PC-3 (cell line): ENCODE data around the gene LGALS9B. TPM values are rescaled to one million over a fixed set of nuclear protein-coding genes. Genes with fewer than 3 reads are reported as not detected.
"Not testable (repeated sequence)": the region's sequence is repeated elsewhere in the genome, so short reads cannot be mapped to it uniquely, and the experiment has no call there.

Experiments
- ATAC-seq: fragments of 200-7000 bp; cut with Tn5 transposase; 2 replicates; pipeline ENCODE4 v1.9.1; 2020; ENCODE audit warnings: mild to moderate bottlenecking, moderate library complexity
- BruUV-seq: library from RNA; stranded (reverse); fragments of 400-500 nt; replicated peaks from 2 replicates; lab custom pipeline; 2021; lab: Mats Ljungman, UMichigan
- CTCF ChIA-PET: fragments of 300-600 bp; sonication (Branson Sonifier 250); formaldehyde crosslinking; loops from one replicate; lab custom pipeline; 2022; ENCODE audit warnings: antibody characterized with exemption; lab: Charles Lee
- POLR2A ChIA-PET: fragments of 300-600 bp; sonication (Branson Sonifier 250); formaldehyde crosslinking; loops from one replicate; lab custom pipeline; 2022; ENCODE audit warnings: antibody characterized with exemption; ENCODE audit not compliant: unreplicated experiment; lab: Charles Lee
- DNase-seq: peaks from one replicate; pipeline ENCODE4 v3.0.0-alpha.2; 2015
- H2AFZ ChIP-seq: fragments of 300-600 bp; sonication (generic); 2 replicates; pipeline ENCODE4 v1.6.0; 2016; ENCODE audit warnings: antibody characterized with exemption, low read length
- H3F3A ChIP-seq: fragments of 300-600 bp; sonication (generic); one replicate; pipeline ENCODE4 v1.6.0; 2017; ENCODE audit warnings: antibody characterized with exemption, low read length, control low read depth, mild to moderate bottlenecking; ENCODE audit not compliant: unreplicated experiment
- H3K27ac ChIP-seq: fragments of 300-600 bp; sonication (generic); 2 replicates; pipeline ENCODE4 v1.5.1; 2016; ENCODE audit warnings: mild to moderate bottlenecking, low read length
- H3K27me3 ChIP-seq: fragments of 300-600 bp; sonication (generic); 2 replicates; pipeline ENCODE4 v1.6.1; 2016; ENCODE audit warnings: low read length, mixed read lengths
- H3K36me3 ChIP-seq: fragments of 300-600 bp; sonication (generic); 2 replicates; pipeline ENCODE4 v1.6.1; 2016; ENCODE audit warnings: low read depth, mixed run types, low read length, mixed read lengths
- H3K4me1 ChIP-seq: fragments of 300-600 bp; sonication (generic); 2 replicates; pipeline ENCODE4 v1.5.1; 2016; ENCODE audit warnings: low read length; ENCODE audit not compliant: insufficient read depth
- H3K4me2 ChIP-seq: fragments of 300-600 bp; sonication (generic); 2 replicates; pipeline ENCODE4 v1.6.0; 2016; ENCODE audit warnings: low read length
- H3K4me3 ChIP-seq: fragments of 300-600 bp; sonication (generic); 2 replicates; pipeline ENCODE4 v1.5.1; 2016; ENCODE audit warnings: mild to moderate bottlenecking, low read length, mixed read lengths
- H3K79me2 ChIP-seq: fragments of 300-600 bp; sonication (generic); 2 replicates; pipeline ENCODE4 v1.6.1; 2017; ENCODE audit warnings: low read length, mixed read lengths
- H3K9ac ChIP-seq: fragments of 300-600 bp; sonication (generic); 2 replicates; pipeline ENCODE4 v1.6.0; 2016; ENCODE audit warnings: mild to moderate bottlenecking, low read length
- H3K9me2 ChIP-seq: fragments of 300-600 bp; sonication (generic); replicated peaks from 2 replicates; pipeline ENCODE4 v1.6.1; 2016; ENCODE audit warnings: mixed run types, low read length, mixed read lengths
- H3K9me3 ChIP-seq: fragments of 300-600 bp; sonication (generic); 2 replicates; pipeline ENCODE4 v1.6.1; 2016; ENCODE audit warnings: low read length, mixed read lengths
- H4K20me1 ChIP-seq: fragments of 300-600 bp; sonication (generic); 2 replicates; pipeline ENCODE4 v1.6.1; 2016; ENCODE audit warnings: low read length, mixed read lengths
- intact Hi-C: fragments of 100-400 bp; cut with micrococcal nuclease; formaldehyde crosslinking; loops from 2 replicates; pipeline ENCODE4 v1.9.0; 2023
- total RNA-seq: library from RNA; depleted of rRNA; stranded (reverse); fragments of >200 nt; gene quantifications from 2 replicates; pipeline ENCODE4 v1.2.3, GENCODE V29; 2014

Gene LGALS9B
- total RNA-seq, 1 experiment from 2014 or later: not detected

DNA sequence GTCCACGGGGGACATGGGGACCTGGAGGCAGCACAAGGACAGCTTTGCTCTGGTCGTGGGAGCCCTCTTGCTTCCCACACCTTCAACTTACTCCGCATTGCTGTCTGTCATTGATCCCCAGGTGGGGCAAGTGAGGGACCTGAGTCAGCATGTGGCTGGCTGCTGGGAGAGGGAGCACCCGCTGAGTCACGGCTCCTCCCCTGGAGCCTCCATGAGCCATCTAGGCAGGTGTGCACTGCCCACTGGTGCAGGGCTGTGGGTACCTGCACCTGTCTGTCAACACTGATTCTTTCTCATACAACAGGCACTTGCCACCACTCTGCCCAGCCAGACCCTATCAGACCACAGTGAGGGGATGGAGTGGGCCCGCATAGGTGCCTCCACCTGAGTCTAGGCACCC, 24.8 kb upstream of the LGALS9B start:
- H3K79me2 ChIP-seq, CTCF ChIA-PET, BruUV-seq, H3F3A ChIP-seq, POLR2A ChIA-PET, H3K9me2 ChIP-seq, H3K9ac ChIP-seq, H3K4me3 ChIP-seq, H2AFZ ChIP-seq, H3K27me3 ChIP-seq, H3K4me2 ChIP-seq, H3K27ac ChIP-seq, H3K4me1 ChIP-seq, H3K36me3 ChIP-seq, H4K20me1 ChIP-seq, H3K9me3 ChIP-seq, intact Hi-C loops: not testable (repeated sequence)
- ATAC-seq: peak; percentile 76
- DNase-seq: peak; percentile 32

DNA sequence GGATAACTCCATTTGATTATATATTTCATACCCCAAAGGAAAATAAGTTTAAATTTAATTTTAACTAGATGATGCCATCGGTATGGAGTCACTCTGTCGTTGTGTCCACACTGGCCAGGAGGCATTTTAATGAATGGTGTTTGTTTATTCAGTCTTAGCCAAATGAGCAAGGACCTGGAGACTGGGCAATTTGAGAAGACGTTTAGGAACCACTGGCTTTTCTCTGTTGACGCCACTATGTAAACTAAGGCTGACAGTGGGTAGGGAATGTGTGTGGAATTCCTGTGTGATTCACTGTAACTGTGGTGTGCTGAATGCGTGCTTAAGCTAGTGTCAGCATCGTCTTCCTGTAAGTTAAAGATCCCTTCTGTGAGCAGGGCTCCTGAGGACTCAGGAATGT, 17.6 kb upstream of the LGALS9B start:
- ATAC-seq: peak; percentile 67
- BruUV-seq, CTCF ChIA-PET: not testable (repeated sequence)

DNA sequence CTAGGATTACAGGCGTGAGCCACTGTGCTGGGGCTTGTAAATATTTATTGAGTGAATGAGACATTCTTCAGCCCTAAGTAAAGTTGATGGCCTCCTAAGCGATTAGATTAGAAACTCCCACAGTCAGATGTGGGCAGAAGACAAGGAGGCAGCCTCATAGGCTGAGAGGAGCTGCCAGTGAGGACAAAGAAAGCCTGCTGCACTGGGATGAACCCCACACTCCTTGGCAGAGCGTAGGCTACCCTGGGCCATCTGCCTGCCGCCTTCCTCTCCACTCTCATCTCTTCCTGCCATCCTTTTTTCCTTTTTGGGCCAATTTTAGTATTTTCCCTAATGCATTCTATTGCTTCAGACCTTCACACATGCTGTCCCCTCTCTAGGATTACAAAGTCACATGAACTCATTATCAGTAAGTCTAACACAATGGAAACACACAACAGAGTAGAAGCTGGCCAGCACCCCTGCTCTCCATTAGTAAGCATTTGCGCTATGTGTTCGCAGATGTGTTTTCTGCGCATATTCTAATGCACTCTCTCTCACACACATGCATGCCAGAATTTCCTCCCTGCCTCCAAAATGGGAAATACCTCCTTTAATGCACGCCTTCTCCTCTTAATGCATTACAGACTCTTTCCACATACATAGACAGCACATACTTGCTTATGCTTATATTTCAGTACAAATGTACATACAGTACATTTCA, 12.7 kb upstream of the LGALS9B start:
- H3K36me3 ChIP-seq, CTCF ChIA-PET, intact Hi-C loops, H3K4me2 ChIP-seq, H3F3A ChIP-seq, H3K9me2 ChIP-seq, H3K79me2 ChIP-seq, H3K9ac ChIP-seq, H4K20me1 ChIP-seq, DNase-seq, ATAC-seq, H3K4me1 ChIP-seq, H3K27me3 ChIP-seq, H3K9me3 ChIP-seq, BruUV-seq, H3K4me3 ChIP-seq, POLR2A ChIA-PET, H3K27ac ChIP-seq, H2AFZ ChIP-seq: not testable (repeated sequence)

More for the DNA sequence above, 17.6 kb upstream of the LGALS9B start:
- H3K9me3 ChIP-seq, H3K4me1 ChIP-seq, H3K27ac ChIP-seq, H2AFZ ChIP-seq, intact Hi-C loops, H3K4me3 ChIP-seq, POLR2A ChIA-PET, H4K20me1 ChIP-seq, H3F3A ChIP-seq, H3K79me2 ChIP-seq, H3K9ac ChIP-seq, H3K36me3 ChIP-seq, H3K9me2 ChIP-seq, H3K27me3 ChIP-seq: not testable (repeated sequence)
- peak; percentile 60 for DNase-seq
- peak overlapping the region; percentile 43; the same call in 1 of the 2 replicates for H3K4me2 ChIP-seq

- H3K4me1 ChIP-seq, H3K36me3 ChIP-seq, H4K20me1 ChIP-seq, POLR2A ChIA-PET, H3K4me3 ChIP-seq, H3K9me2 ChIP-seq, H3K9me3 ChIP-seq, H3K9ac ChIP-seq, CTCF ChIA-PET, H3K79me2 ChIP-seq, DNase-seq, H3K27me3 ChIP-seq, H3F3A ChIP-seq, H2AFZ ChIP-seq, H3K4me2 ChIP-seq, intact Hi-C loops, ATAC-seq, H3K27ac ChIP-seq, BruUV-seq: not testable (repeated sequence)
Observed at GRCh38 chr17:20477398-20478071, 10.2 kb upstream of the LGALS9B start.

DNA sequence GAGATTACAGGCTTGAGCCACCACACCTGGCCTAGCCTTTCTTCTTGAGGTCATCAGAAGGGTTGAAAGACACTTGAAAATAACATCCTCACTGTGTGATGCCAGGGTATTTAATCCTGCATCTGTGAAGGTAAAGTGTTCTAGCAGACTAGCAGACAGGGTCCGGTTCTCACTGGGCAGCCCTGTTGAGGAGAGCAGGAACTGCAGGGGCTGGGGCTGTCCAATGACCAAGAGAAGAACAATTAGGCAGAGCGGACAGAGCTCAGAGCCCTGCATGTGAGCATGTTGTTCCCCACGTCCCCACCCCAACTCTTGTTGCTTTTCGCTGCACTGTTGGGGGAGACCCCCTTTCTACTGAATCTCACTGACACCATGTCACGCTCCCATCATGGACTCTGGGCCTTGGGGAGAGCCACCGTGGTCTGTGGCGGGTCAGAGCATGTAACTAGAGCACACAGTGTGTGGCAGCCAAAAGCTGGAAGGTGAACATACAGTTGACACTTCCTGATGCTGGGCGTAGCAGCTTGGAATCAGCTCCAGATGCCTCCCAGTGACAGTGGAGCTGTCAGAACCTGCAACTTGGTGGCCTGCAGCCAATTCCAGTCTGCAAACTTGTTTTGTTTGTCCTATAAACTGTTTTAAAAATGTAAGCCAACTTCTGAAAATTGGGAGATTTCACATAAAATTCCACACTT, 7.9 kb upstream of the LGALS9B start:
- H3F3A ChIP-seq, H3K36me3 ChIP-seq, BruUV-seq, H3K79me2 ChIP-seq, H3K9ac ChIP-seq, H3K4me1 ChIP-seq, H3K27ac ChIP-seq, CTCF ChIA-PET, DNase-seq, H3K9me3 ChIP-seq, intact Hi-C loops, H4K20me1 ChIP-seq, H2AFZ ChIP-seq, H3K9me2 ChIP-seq, POLR2A ChIA-PET, H3K4me2 ChIP-seq, ATAC-seq, H3K27me3 ChIP-seq, H3K4me3 ChIP-seq: not testable (repeated sequence)

- H3F3A ChIP-seq, H3K27ac ChIP-seq, H3K4me3 ChIP-seq, ATAC-seq, H3K36me3 ChIP-seq, H3K9me3 ChIP-seq, H3K27me3 ChIP-seq, POLR2A ChIA-PET, H3K4me2 ChIP-seq, BruUV-seq, H4K20me1 ChIP-seq, intact Hi-C loops, DNase-seq, H3K4me1 ChIP-seq, H2AFZ ChIP-seq, H3K9me2 ChIP-seq, H3K9ac ChIP-seq, H3K79me2 ChIP-seq, CTCF ChIA-PET: not testable (repeated sequence)
Observed at GRCh38 chr17:20474081-20474480, 6.7 kb upstream of the LGALS9B start.
